Neural progenitor cell (in vitro differentiated cells): ENCODE measurements around the gene KRTAP12-1.

Experiments used
- CTCF ChIP-seq: fragments of 200-600 bp; sonication (generic); IDR thresholded peaks from 2 replicates; pipeline ENCODE4 v1.5.1; 2017; ENCODE audit warnings: antibody characterized with exemption, mild to moderate bottlenecking
- EZH2 ChIP-seq: fragments of 200-600 bp; sonication (generic); IDR thresholded peaks from 2 replicates; pipeline ENCODE4 v1.6.1; 2017; ENCODE audit warnings: antibody characterized with exemption, mild to moderate bottlenecking, moderate library complexity
- EZH2phosphoT487 ChIP-seq: fragments of 200-600 bp; sonication (generic); IDR thresholded peaks from 2 replicates; pipeline ENCODE4 v1.6.1; 2017; ENCODE audit warnings: antibody characterized with exemption

GRCh38 chr21:44692798-44693512 is 11.0 kb upstream of the KRTAP12-1 start:
- TF ChIP-seq CTCF, result no peak
- no peak for TF ChIP-seq EZH2
- no peak for TF ChIP-seq EZH2phosphoT487
